IPS DF 4.7 (cell line): ENCODE measurements around the gene SH3RF3.

Source experiments
- DNase-seq: peaks from one replicate; pipeline ENCODE4 v3.0.0-alpha.2; 2013; ENCODE audit warnings: low spot score; ENCODE audit errors: extremely low read depth

The SH3RF3 gene

DNA sequence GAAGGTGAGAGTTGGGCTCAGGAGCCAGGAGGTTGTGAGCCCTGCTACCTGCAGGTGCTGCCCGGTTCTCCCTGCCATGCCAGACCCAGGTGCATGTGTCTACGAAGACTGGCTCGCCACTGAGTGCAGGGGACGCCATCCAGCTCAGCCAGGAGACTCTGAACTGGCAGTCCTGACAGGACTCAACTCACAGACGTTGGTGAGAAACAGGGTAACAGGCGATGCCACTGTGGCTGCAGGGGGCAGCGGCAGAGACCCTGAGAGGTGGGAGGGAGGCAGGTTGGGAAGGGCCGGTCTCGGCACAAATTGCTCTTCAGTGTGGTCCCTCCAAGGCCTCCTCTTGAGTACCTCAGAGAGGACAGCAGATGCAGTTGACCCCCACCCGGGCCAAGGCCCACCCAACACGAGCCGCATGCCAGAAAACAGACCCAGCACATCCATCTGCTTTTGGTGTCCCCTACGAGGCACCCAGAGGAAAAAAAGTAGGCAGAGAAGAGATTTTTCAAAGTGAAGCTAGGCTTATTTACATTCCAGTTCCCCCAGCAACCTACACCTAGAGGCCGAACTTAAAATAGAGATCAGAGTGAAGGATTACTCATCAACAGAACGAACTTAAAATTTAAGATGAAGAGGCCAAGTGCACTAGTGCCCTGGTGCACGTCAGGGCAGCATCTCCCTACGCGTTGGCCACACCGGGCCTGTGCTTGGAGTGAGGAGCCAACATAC, 300.0 kb downstream of the SH3RF3 start:
- no peak for DNase-seq

- no peak for DNase-seq
Measured at GRCh38 chr2:109429567-109430328, 300.7 kb downstream of the SH3RF3 start.

DNA sequence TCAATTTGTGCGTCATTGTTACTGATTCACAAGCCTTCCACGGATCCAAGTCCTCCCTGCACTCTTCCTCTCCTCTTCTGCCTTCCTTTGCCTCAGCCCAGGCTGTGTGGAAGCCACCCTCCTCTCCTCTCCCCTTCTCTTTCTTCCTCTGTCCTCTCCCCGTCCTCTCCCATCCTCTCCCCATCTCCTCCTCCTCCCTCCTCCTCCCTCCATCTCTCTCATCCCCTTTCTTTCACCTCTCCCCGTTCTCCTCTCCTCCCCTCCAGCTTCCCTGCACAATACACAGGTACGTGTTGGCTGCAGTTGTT, 301.3 kb downstream of the SH3RF3 start:
- no peak for DNase-seq

- no peak for DNase-seq
Measured at GRCh38 chr2:109432421-109432820, 303.4 kb downstream of the SH3RF3 start.

GRCh38 chr2:109433486-109433885, 304.5 kb downstream of the SH3RF3 start:
- no peak for DNase-seq

DNA sequence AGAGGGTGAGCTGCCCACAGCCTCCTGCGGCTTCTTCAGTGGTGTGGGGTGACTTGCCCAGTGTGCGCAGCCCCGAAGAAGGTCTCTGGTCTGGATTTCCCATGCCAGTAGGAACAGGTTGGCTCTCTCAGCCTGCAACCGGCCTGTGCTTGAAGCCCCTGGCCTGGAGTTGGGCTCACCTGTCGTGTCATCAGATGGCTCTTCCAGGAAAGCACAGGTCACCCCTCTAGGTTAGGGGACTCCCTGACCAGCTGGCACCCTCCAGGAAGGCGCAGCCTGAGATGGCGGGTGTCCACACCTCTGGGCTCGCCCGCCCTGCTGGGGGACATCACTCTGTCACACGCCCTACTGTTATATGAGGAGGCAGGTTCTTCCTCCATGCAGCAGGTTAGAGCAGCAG, 304.9 kb downstream of the SH3RF3 start:
- DNase-seq = no peak

DNA sequence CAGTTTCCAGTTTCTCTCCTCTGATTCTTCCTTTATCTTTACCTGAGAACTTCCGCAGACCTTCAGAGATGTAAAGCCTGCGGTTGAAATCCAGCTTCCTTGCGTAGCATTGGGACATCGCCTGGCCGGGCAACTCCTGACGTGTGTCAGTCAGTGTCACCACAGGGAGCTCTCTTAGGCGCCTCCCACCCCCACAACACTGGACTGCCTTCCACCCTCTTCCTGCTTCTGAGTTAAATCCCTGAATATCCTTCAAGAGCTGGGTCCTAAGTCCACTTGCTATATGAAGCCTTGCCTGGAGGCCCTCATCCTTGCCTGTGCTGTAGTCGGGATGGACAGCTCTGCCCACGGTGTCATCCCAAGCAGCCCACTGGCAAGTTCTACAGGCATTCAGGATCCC, 305.3 kb downstream of the SH3RF3 start:
- no peak for DNase-seq

GRCh38 chr2:109435066-109435690, 306.2 kb downstream of the SH3RF3 start:
- no peak for DNase-seq

- no peak for DNase-seq
Measured at GRCh38 chr2:109435901-109436598, 307.0 kb downstream of the SH3RF3 start.

DNA sequence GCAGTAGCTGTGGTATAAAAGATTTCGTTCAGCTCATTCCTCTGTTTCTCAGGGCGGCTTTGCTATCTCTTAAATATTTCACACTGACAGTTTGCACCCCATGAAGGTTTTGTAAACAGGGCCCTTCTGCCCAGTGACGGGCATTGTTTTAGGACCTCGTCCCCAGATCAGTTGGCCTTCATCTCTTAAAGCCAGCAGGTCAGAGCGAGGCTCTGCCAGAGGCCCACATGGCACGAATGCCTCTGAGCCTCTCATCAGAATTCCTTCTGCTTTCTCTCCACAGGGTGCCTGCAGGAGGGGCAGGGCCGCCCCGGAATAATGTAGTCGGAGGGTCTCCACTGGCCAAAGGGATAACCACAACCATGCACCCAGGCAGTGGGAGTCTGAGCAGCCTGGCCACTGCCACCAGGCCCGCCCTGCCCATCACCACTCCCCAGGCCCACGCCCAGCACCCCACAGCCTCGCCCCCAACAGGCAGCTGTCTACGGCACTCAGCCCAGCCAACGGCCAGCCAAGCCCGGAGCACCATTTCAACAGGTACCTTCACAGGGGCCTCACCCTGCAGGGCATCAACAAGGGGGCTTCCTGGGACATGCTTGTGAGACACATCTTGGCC, 307.7 kb downstream of the SH3RF3 start:
- DNase-seq = no peak

- no peak for DNase-seq
Measured at GRCh38 chr2:109437325-109438090, 308.5 kb downstream of the SH3RF3 start.

GRCh38 chr2:109438146-109438545, 309.1 kb downstream of the SH3RF3 start:
- no peak for DNase-seq

DNA sequence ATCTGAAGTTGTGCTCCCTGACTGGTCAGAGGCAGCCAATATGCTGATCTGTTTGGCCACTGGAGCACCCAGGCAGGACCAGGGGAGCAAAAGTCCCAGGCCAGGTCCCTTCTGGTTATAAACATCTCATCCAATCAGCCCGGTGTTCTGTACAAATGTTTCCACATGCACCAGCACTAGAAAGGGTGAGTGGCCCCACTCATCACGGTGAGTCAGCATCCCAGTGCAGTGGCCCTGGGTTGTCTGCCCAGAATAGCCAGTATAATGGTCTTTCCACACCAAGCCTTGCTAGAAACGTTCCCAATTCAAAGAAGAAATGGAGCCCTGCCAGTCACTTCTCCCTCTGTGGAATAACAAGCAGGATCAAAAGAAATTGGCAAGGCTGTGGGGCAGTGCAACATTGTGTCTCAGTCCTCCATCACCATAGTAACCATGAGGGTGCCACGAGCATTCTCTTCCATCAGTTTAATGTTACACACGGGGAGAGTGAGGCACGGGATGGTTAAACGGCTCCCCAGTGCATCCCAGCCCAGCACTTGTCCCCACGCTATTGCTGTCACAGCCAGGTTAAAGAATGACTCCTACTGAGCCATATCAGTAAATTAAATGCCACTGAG, 309.9 kb downstream of the SH3RF3 start:
- DNase-seq = no peak

GRCh38 chr2:109439390-109439786, 310.4 kb downstream of the SH3RF3 start:
- DNase-seq = no peak

GRCh38 chr2:109439986-109440385, 311.0 kb downstream of the SH3RF3 start:
- no peak for DNase-seq

DNA sequence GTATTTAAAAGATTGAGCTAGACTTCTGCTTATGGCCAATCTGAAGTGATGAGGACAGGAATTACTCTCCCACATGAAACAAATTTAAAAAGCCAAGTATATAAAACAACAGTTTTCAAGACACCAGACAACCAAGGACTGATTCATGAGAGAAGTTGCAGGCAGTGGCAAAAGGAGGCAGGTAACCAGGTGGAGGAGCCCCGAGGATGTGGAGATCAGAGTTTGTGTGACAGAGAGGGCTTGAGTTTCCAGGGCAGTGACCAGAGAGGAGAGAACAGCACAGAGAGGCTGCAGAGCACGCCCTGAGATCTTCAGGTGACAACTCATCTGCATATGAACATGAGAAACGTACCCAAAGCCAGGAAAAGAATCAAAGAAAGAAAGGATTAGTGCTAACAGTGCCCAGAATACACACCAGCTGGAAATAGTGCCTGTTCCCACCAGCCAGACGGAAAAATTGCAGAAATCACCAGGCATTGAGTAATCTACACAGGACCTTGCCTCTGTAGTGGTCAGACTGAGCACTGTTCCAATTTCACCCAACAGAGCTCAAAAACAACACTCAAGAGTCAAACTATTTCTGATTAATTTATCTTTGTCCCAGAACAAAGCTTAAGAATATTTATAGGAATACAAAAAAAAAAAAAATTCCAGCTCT, 311.6 kb downstream of the SH3RF3 start:
- DNase-seq = no peak

DNA sequence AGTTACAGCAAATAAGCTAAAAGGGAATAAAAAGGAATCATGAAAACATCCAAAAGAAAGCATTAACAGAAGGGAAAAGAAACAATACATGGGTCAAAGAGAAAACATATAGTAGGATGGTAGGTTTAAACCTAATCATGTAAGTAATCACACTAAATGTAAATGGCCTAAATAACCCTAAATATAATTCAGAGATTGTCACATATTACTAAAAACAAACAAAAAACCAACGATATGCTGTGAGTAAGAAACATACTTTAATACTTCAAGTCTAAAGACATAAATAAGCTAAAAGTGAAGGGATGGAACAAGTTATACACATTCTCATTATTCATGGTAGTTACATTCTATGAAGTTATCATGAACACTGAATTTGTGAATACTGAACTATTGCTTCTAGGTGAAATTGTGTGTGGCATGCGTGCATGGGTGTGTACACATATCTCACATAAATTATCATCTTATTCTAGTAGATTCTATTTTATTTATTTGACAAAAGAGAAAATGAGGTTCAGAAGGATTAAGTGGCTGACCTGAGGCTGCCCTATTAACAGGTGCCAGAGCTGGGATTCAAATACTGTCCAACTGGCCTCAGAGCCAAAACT, 313.8 kb downstream of the SH3RF3 start:
- DNase-seq = no peak

DNA sequence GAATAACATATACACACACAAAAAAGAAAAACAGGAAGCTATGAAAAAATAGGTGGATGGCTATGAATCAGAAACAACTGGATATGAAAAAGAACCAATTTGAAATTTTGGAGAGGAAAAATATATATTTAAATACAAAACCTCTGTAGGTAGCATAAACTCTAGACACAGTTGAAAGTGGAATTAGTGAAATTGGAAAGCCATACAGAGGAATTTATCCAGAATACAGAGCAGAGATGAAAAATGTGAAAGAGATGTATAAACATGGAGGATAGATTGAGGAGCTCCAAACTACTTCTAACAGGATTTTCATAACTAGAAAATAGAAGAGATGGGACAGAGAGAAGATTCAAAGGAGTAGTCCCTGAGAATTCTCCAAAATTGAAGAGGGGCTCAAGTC, 315.9 kb downstream of the SH3RF3 start:
- no peak for DNase-seq
